IMR-90 (cell line): Measurements from ENCODE around the gene KRT83. TPM values are rescaled to one million over a fixed set of nuclear protein-coding genes. Genes with fewer than 3 reads are reported as not detected.

ENCODE experiments used
- ATAC-seq: fragments of 200-7000 bp; cut with Tn5 transposase; 2 replicates; pipeline ENCODE4 v1.9.1; 2020; ENCODE audit warnings: low read depth, mild to moderate bottlenecking, moderate library complexity
- BruUV-seq: library from RNA; stranded (reverse); fragments of 400-500 nt; replicated peaks from 2 replicates; lab custom pipeline; 2021; lab: Mats Ljungman, UMichigan
- CTCF ChIA-PET: fragments of 300-600 bp; formaldehyde crosslinking; extraction: SDS; loops from one replicate; lab custom pipeline; 2021; ENCODE audit warnings: antibody characterized with exemption; lab: Yijun Ruan, JAX
- POLR2A ChIA-PET: fragments of 300-600 bp; sonication (Branson Sonifier 250); formaldehyde crosslinking; loops from one replicate; lab custom pipeline; 2022; ENCODE audit warnings: antibody characterized with exemption; ENCODE audit not compliant: unreplicated experiment; lab: Charles Lee
- DNase-seq: peaks from one replicate; pipeline ENCODE4 v3.0.0; 2013
- H2AFZ ChIP-seq: replicated peaks from 2 replicates; pipeline ENCODE3; 2013; ENCODE audit warnings: low read length, mild to moderate bottlenecking; ENCODE audit not compliant: poor library complexity
- H2AK5ac ChIP-seq: 2 replicates; pipeline ENCODE4 v1.6.1; 2013; ENCODE audit warnings: low read depth, low read length, inconsistent platforms
- H2AK9ac ChIP-seq: replicated peaks from 2 replicates; pipeline ENCODE3; 2013; ENCODE audit warnings: mild to moderate bottlenecking, low read depth, low read length, moderate library complexity; ENCODE audit not compliant: poor library complexity
- H2BK120ac ChIP-seq: 2 replicates; pipeline ENCODE4 v1.6.1; 2013; ENCODE audit warnings: low read depth, low read length, inconsistent platforms
- H2BK15ac ChIP-seq: 3 replicates; pipeline ENCODE4 v1.6.1; 2013; ENCODE audit warnings: low read depth, low read length, inconsistent platforms
- H2BK20ac ChIP-seq: 2 replicates; pipeline ENCODE4 v1.6.1; 2013; ENCODE audit warnings: low read depth, mild to moderate bottlenecking, inconsistent platforms, low read length, moderate library complexity
- H2BK5ac ChIP-seq: 2 replicates; pipeline ENCODE4 v1.6.1; 2013; ENCODE audit warnings: mild to moderate bottlenecking, low read depth, low read length, inconsistent platforms; ENCODE audit not compliant: poor library complexity, severe bottlenecking
- H3K14ac ChIP-seq: replicated peaks from 2 replicates; pipeline ENCODE4 v1.6.1; 2013; ENCODE audit warnings: low read depth, low read length, inconsistent platforms
- H3K18ac ChIP-seq: 2 replicates; pipeline ENCODE4 v1.6.1; 2013; ENCODE audit warnings: low read depth, low read length, control low read depth
- H3K23ac ChIP-seq: 2 replicates; pipeline ENCODE4 v1.6.1; 2013; ENCODE audit warnings: low read depth, low read length, inconsistent platforms
- H3K27ac ChIP-seq: 2 replicates; pipeline ENCODE4 v1.5.1; 2013; ENCODE audit warnings: mild to moderate bottlenecking, control low read depth, low read length; ENCODE audit not compliant: insufficient read depth
- H3K27me3 ChIP-seq: 2 replicates; pipeline ENCODE4 v1.6.1; 2013; ENCODE audit warnings: low read length; ENCODE audit not compliant: control insufficient read depth, insufficient read depth
- H3K36me3 ChIP-seq: 2 replicates; pipeline ENCODE4 v1.6.1; 2013; ENCODE audit warnings: low read length, mixed read lengths; ENCODE audit not compliant: control insufficient read depth, insufficient read depth
- H3K4ac ChIP-seq: 2 replicates; pipeline ENCODE4 v1.6.1; 2013; ENCODE audit warnings: low read depth, low read length, inconsistent platforms
- H3K4me1 ChIP-seq: 2 replicates; pipeline ENCODE4 v1.6.1; 2013; ENCODE audit warnings: low read length, mixed read lengths; ENCODE audit not compliant: control insufficient read depth, insufficient read depth
- H3K4me2 ChIP-seq: 2 replicates; pipeline ENCODE4 v1.6.1; 2013; ENCODE audit warnings: low read depth, mild to moderate bottlenecking, control low read depth, low read length, moderate library complexity
- H3K4me3 ChIP-seq: 2 replicates; pipeline ENCODE4 v1.5.1; 2013; ENCODE audit warnings: low read depth, mild to moderate bottlenecking, control low read depth, low read length, moderate library complexity; ENCODE audit not compliant: insufficient read depth
- H3K56ac ChIP-seq: 2 replicates; pipeline ENCODE4 v1.6.1; 2013; ENCODE audit warnings: low read length, inconsistent platforms; ENCODE audit not compliant: insufficient read depth; ENCODE audit errors: extremely low read depth
- H3K79me1 ChIP-seq, 2 experiments: 2 replicates each; pipeline ENCODE4 v1.6.1; 2013; ENCODE audit warnings: low read length in 2 of 2, inconsistent platforms in 1 of 2, low read depth in 1 of 2
- H3K9ac ChIP-seq: 2 replicates; pipeline ENCODE4 v1.6.1; 2013; ENCODE audit warnings: low read depth, low read length, control low read depth
- H3K9me1 ChIP-seq: 2 replicates; pipeline ENCODE4 v1.6.1; 2013; ENCODE audit warnings: low read length, inconsistent platforms; ENCODE audit not compliant: insufficient read depth
- H3K9me3 ChIP-seq: 2 replicates; pipeline ENCODE4 v1.6.1; 2013; ENCODE audit warnings: low read length; ENCODE audit not compliant: control insufficient read depth, insufficient read depth
- H4K20me1 ChIP-seq: 2 replicates; pipeline ENCODE4 v1.6.1; 2013; ENCODE audit warnings: low read length, inconsistent platforms; ENCODE audit not compliant: insufficient read depth
- H4K5ac ChIP-seq: 2 replicates; pipeline ENCODE4 v1.6.1; 2013; ENCODE audit warnings: mild to moderate bottlenecking, low read depth, low read length, control low read depth
- H4K8ac ChIP-seq, 2 experiments: 2 replicates each; pipeline ENCODE4 v1.6.1; 2013; ENCODE audit warnings: low read depth in 2 of 2, low read length in 2 of 2, control low read depth in 1 of 2, inconsistent platforms in 1 of 2
- H4K91ac ChIP-seq: 2 replicates; pipeline ENCODE4 v1.6.1; 2013; ENCODE audit warnings: low read depth, low read length, inconsistent platforms; ENCODE audit not compliant: insufficient read depth
- BHLHE40 ChIP-seq: fragments of 150-350 bp; IDR thresholded peaks from 2 replicates; pipeline ENCODE4 v1.6.1; 2016; ENCODE audit warnings: mild to moderate bottlenecking, low read depth, low read length
- CEBPB ChIP-seq: IDR thresholded peaks from 2 replicates; pipeline ENCODE4 v1.6.1; 2012; ENCODE audit warnings: low read depth, low read length, improper control_type of control experiment
- CHD1 ChIP-seq: IDR thresholded peaks from 2 replicates; pipeline ENCODE4 v1.6.1; 2012; ENCODE audit warnings: low read depth, low read length, improper control_type of control experiment
- FOS ChIP-seq: fragments of 150-350 bp; IDR thresholded peaks from 2 replicates; pipeline ENCODE4 v1.6.1; 2016; ENCODE audit warnings: low read depth, low read length
- MAFK ChIP-seq: IDR thresholded peaks from 2 replicates; pipeline ENCODE4 v1.6.1; 2012; ENCODE audit warnings: low read depth, low read length, improper control_type of control experiment
- MAZ ChIP-seq: IDR thresholded peaks from 2 replicates; pipeline ENCODE4 v1.6.1; 2012; ENCODE audit warnings: low read depth, mild to moderate bottlenecking, low read length, improper control_type of control experiment, moderate library complexity, borderline replicate concordance
- NFE2L2 ChIP-seq: fragments of 150-350 bp; IDR thresholded peaks from 2 replicates; pipeline ENCODE4 v1.6.1; 2016; ENCODE audit warnings: low read depth, mild to moderate bottlenecking, low read length
- POLR2A ChIP-seq: IDR thresholded peaks from 2 replicates; pipeline ENCODE4 v1.6.1; 2012; ENCODE audit warnings: mild to moderate bottlenecking, low read depth, low read length
- RAD21 ChIP-seq: IDR thresholded peaks from 2 replicates; pipeline ENCODE4 v1.6.1; 2012; ENCODE audit warnings: low read length, improper control_type of control experiment
- RCOR1 ChIP-seq: IDR thresholded peaks from 2 replicates; pipeline ENCODE4 v1.6.1; 2012; ENCODE audit warnings: mild to moderate bottlenecking, low read length, improper control_type of control experiment; ENCODE audit not compliant: insufficient replicate concordance
- RFX5 ChIP-seq: IDR thresholded peaks from 2 replicates; pipeline ENCODE4 v1.8.0; 2012; ENCODE audit warnings: low read depth, mild to moderate bottlenecking, low read length, moderate library complexity
- SMC3 ChIP-seq: fragments of 150-350 bp; IDR thresholded peaks from 2 replicates; pipeline ENCODE4 v1.6.1; 2016; ENCODE audit warnings: low read depth, mild to moderate bottlenecking, antibody characterized with exemption, low read length, moderate library complexity
- WGBS, 2 experiments: methylation state at CpG; one replicate each; pipeline versions ENCODE4 v1.1.5 to v1.1.7; 2013; ENCODE audit warnings: missing lambda C conversion rate in 2 of 2; ENCODE audit not compliant: insufficient read length in 1 of 2; ENCODE audit errors: extremely low coverage in 2 of 2; 5-methylcytosine and 5-hydroxymethylcytosine counted together
- dilution Hi-C: fragments of 300-500 bp; cut with HindIII; formaldehyde crosslinking; loops from one replicate; pipeline ENCODE4 v1.14.3; 2018; ENCODE audit warnings: low sequenced_read_pairs; ENCODE audit not compliant: unreplicated experiment
- in situ Hi-C: fragments of 300-500 bp; cut with MboI; formaldehyde crosslinking; loops from 3 replicates; pipeline ENCODE4 v1.14.3; 2019; ENCODE audit warnings: low sequenced_read_pairs, inconsistent platforms, mixed read lengths
- intact Hi-C: fragments of 100-400 bp; cut with micrococcal nuclease; formaldehyde crosslinking; loops from 2 replicates; pipeline ENCODE4 v1.10.0; 2022
- polyA plus RNA-seq, 3 experiments: library from polyadenylated mRNA; depleted of rRNA; stranded (reverse); fragments of >200 nt; gene quantifications; 2 replicates each; pipeline ENCODE4 v1.2.3, GENCODE V29; 2012; ENCODE audit warnings: low replicate concordance in 1 of 3
- total RNA-seq: library from RNA; depleted of rRNA; stranded (reverse); fragments of >200 nt; gene quantifications from 2 replicates; pipeline ENCODE4 v1.2.3, GENCODE V29; 2012
- TF ChIP-seq, protein P1 (sequence below): conservative IDR thresholded peaks from 2 replicates; pipeline ENCODE4 v1.5.1; 2012; ENCODE audit warnings: mild to moderate bottlenecking, low read depth, low read length, improper control_type of control experiment
- TF ChIP-seq, protein P2 (sequence below): fragments of 150-350 bp; IDR thresholded peaks from 2 replicates; pipeline ENCODE4 v1.6.1; 2017; ENCODE audit warnings: mild to moderate bottlenecking, antibody characterized with exemption, low read length, low read depth
- TF ChIP-seq, protein P3 (sequence below): fragments of 150-350 bp; IDR thresholded peaks from 2 replicates; pipeline ENCODE4 v1.6.1; 2016; ENCODE audit warnings: low read depth, mild to moderate bottlenecking, low read length, moderate library complexity, borderline replicate concordance

KRT83 gene
- total and polyA plus RNA-seq, 2 of the 4 experiments (the other 2 are of a cell fraction), result not detected

DNA sequence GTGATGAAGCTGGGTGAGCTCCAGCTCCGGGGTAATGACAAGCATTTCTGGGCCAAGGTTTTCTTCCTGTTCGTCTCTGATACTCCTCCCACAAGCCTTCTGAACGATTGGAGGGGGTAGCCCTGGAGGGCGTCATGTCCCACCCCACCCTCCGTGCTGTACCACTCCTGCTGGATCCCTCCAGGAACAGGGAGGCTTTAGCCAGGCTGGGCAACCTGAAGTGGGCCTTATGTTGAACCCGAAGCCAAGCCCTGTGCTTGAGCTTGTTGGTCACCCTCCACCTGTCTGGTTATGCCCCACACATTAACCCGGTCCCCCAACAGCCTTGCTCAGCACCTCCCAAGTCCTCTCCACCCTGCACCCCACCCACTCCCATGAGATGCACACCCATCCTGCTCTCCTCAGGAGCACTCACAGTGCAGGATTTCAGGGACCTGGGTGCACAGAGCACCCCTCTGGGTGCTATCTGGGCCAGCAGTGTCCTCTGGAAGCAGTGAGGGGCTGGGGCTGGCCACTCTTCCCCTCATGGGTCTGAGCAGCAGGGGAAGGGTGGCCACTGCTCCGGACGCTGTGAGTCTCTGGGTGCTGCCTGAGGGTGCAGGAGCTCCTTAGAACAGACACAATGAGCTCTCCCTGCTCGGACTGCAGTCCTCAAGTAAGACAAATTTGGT lies 6.8 kb upstream of the KRT83 start:
- no peak; the same call in 1 of the 2 replicates for ATAC-seq
- POLR2A ChIA-PET, result interaction anchor here (0.6 kb wide), 1 partner anchor 609 kb away, joined by 8 read pairs; no protein-coding TSS in a partner anchor
- no peak overlapping the region for H3K4me2 ChIP-seq
- TF ChIP-seq CEBPB (no peak), BHLHE40 (no peak), RFX5 (no peak), RAD21 (no peak), FOS (no peak), MAFK (no peak), NFE2L2 (no peak), CHD1 (no peak), RCOR1 (no peak), SMC3 (no peak), MAZ (no peak), POLR2A (no peak)
- TF ChIP-seq, protein P1, sequence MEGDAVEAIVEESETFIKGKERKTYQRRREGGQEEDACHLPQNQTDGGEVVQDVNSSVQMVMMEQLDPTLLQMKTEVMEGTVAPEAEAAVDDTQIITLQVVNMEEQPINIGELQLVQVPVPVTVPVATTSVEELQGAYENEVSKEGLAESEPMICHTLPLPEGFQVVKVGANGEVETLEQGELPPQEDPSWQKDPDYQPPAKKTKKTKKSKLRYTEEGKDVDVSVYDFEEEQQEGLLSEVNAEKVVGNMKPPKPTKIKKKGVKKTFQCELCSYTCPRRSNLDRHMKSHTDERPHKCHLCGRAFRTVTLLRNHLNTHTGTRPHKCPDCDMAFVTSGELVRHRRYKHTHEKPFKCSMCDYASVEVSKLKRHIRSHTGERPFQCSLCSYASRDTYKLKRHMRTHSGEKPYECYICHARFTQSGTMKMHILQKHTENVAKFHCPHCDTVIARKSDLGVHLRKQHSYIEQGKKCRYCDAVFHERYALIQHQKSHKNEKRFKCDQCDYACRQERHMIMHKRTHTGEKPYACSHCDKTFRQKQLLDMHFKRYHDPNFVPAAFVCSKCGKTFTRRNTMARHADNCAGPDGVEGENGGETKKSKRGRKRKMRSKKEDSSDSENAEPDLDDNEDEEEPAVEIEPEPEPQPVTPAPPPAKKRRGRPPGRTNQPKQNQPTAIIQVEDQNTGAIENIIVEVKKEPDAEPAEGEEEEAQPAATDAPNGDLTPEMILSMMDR, result no peak
- TF ChIP-seq, protein P2, sequence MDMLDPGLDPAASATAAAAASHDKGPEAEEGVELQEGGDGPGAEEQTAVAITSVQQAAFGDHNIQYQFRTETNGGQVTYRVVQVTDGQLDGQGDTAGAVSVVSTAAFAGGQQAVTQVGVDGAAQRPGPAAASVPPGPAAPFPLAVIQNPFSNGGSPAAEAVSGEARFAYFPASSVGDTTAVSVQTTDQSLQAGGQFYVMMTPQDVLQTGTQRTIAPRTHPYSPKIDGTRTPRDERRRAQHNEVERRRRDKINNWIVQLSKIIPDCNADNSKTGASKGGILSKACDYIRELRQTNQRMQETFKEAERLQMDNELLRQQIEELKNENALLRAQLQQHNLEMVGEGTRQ, result no peak
- TF ChIP-seq, protein P3, sequence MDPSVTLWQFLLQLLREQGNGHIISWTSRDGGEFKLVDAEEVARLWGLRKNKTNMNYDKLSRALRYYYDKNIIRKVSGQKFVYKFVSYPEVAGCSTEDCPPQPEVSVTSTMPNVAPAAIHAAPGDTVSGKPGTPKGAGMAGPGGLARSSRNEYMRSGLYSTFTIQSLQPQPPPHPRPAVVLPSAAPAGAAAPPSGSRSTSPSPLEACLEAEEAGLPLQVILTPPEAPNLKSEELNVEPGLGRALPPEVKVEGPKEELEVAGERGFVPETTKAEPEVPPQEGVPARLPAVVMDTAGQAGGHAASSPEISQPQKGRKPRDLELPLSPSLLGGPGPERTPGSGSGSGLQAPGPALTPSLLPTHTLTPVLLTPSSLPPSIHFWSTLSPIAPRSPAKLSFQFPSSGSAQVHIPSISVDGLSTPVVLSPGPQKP, result no peak

More for the DNA sequence above, 6.8 kb upstream of the KRT83 start:
- Histone ChIP-seq H3K14ac (no peak overlapping the region), H2BK15ac (no peak overlapping the region), H3K4ac (no peak overlapping the region), H3K56ac (no peak overlapping the region), H3K27ac (no peak overlapping the region), H2BK20ac (no peak overlapping the region), H2AFZ (no peak overlapping the region), H2BK5ac (no peak overlapping the region), H3K23ac (no peak overlapping the region), H3K27me3 (peaks cover 54% of the 10 kb centered on the region), H3K36me3 (no peaks in the 10 kb centered on the region), H3K9me3 (no peaks in the 10 kb centered on the region), H4K8ac (no peak overlapping the region), H3K79me1 (no peaks in the 10 kb centered on the region), H4K5ac (no peak overlapping the region), H3K9ac (no peak overlapping the region), H4K91ac (no peak overlapping the region), H2AK9ac (no peak overlapping the region), H4K20me1 (no peaks in the 10 kb centered on the region), H3K18ac (no peak overlapping the region), H2AK5ac (no peak overlapping the region), H3K4me3 (no peak overlapping the region), H2BK120ac (no peak overlapping the region), H3K9me1 (no peaks in the 10 kb centered on the region), H3K4me1 (no peaks in the 10 kb centered on the region)
- no peak for DNase-seq
- in situ Hi-C loops, result loop anchor here (5.0 kb wide), 1 partner anchor 171 kb away; no protein-coding TSS in a partner anchor
- WGBS, 2 experiments, result 72% methylated on average over 7 of the region's 10 CpGs; no CpG with 5 or more reads in 1 of the 2 experiments
- CTCF ChIA-PET, result interaction anchor here (0.5 to 1.8 kb wide), 17 partner anchors 9 to 188 kb away, joined by 3 to 8 read pairs (median 4); no protein-coding TSS in a partner anchor
- no TSS peak for BruUV-seq
- intact Hi-C loops, result loop anchor here (1.0 to 2.0 kb wide), 3 partner anchors 49 to 172 kb away; no protein-coding TSS in a partner anchor
- dilution Hi-C loops, result no loop called here
